RPMI7951 (cell line): Measurements from ENCODE around the gene PTCD3. TPM values are rescaled to one million over a fixed set of nuclear protein-coding genes. Genes with fewer than 3 reads are reported as not detected.

ENCODE experiments used
- DNase-seq: peaks from one replicate; pipeline ENCODE4 v3.0.0-alpha.2; 2012; ENCODE audit warnings: low read depth
- total RNA-seq: library from RNA; depleted of rRNA; stranded (reverse); fragments of >200 nt; shearing (Covaris generic); gene quantifications from 2 replicates; pipeline ENCODE4 v1.2.3, GENCODE V29; 2014; rRNA removed

Gene PTCD3
- total RNA-seq, 1 experiment from 2014 or later: 92.3 TPM

DNA sequence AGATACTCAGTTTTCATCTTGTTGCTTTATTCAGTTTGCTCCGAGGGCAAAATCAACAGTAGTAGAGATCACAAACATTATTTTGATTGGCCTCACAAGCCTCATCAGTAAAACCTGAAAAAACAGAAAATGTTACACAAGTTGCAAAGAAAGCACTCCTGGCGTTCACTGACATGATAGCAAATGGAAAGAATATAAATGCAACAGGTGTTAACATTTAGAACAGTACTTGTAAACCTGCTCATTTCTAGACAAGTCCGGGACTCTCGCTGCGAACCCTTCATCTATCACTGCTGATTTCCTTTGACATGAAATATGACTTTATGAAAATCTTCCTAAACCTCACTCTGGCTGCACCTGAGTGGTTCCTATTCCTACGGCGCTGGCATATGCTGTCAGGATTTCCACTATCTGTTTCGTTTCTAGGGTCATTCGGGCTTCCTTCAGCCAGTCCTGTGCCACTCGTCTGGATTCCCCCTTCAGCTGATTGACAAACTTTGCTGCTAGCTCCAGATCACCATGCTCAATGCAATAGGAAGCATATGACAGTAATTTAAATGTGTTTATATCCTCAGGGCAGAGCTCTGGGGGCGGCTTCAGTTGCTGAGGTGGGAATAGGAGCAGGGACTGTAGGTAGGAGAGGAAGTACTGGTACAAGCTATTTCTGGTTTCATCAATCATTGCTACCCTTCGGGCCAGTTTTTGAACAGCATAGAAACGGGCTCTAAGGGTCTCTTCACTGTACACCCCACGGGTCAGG is 38.1 kb downstream of the PTCD3 start:
- DNase-seq: no peak

DNA sequence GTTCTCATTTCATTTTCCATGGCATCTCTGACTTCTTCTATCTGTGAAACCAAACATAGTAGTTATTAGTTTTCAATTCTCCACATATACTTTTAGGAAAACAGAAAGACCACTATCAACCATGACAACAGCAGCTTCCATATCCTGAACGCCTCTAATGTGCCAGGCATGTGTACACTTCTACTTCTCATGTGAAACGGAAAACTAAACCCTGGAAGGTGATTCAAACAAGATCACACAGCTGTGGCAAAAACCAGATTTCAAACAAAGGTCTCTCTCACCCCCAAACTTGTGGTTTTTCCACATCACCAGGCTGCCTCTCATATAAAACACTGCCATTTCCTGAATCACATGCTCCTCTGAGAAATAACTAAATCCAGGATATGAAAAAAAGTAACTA is 41.8 kb downstream of the PTCD3 start:
- DNase-seq: no peak

DNA sequence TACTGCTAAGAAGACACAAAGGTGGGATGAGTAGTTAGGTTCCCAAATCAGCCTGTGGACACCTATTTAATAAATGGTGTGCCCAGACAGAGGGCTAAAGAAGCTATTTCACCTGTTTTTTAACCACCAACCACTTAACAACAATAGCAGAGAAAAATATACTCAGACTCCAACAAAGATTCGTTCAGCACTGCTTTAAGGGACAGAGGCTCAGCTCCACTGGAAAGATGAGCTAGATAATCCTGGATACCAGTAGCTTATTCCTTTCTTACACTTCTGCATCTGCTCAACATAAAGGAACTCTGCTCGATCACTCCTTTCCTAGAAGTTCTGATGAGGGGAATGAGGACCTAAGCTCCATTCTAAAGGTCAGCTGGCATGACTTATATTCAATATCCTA is 44.5 kb downstream of the PTCD3 start:
- DNase-seq: no peak

DNA sequence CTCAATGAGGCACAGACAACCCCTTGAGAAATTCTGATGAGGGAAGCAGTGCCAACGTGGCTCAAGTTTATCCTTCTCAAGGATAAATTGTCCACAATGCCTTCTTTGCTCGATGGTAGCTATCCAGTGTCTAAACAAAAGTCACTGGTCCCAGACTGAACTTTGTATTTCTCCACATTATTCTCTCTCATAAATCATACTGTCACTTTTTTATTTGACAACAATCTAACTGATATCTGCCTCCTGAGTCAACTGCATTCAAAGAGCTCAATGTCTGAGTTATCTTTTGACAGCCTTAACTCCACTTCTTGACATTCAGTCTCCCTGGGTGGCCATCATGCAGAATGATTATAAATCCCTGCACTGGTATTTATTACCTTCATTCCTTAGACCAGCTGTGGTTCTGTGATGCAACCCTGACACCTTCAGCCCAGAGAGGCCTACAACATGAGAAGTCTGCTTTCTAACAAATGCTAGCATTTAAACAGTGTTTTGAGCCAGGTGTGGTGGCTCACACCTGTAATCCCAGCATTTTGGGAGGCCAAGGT is 51.0 kb downstream of the PTCD3 start:
- DNase-seq: no peak

DNA sequence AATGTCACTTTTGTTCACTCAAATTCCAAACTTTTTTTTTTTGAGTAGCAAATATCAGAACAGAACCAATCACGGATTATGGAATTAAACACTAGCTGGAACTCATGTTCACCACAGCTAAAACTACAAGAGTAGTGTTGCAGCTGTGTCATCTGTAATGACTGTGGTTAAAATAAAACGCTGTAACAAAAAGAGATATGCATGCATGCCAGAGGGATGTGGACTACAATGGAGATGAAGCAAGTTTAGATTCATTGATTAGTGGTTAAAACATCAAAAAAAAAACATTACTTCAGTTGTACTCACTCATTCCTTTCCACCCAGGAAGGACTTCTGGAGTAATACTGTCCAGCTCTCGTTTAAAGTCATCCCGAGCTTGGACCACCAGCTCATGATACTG is 52.3 kb downstream of the PTCD3 start:
- no peak for DNase-seq

DNA sequence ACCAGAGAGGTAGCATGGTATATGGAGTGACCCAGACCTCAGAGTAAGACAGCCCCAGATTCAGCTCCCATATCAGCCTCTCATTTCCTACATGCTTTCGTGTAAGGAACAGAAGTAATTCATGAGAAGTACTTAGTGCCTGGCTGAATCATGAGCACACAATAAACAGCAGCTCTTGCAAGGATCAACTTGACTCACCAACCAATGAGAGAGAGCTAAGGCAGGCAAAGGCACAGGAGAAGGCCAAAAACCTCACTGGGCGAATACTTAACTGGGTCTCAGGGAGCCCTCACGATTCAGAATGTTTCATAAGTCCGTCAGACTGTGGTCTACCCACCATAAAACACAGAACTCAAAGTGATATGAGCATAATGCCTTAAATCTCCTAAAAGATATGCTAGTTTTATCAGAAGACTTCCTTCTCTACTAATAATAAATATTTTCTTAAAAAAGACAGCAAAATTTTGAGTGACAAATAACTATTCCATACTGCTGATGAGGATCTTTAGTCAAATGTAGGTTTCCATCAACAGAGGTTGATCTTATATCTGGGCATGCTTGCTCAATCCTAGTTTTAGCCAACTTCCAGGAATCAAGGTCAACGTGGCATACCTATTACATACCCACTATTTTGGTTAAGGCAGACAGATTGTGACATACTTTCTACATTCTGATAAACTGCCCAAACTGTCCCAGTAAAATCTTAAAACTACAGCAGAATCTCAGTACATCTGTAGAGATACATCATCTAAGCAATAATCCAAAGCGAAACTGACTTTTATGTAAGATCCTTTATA is 54.3 kb downstream of the PTCD3 start:
- DNase-seq: no peak

DNA sequence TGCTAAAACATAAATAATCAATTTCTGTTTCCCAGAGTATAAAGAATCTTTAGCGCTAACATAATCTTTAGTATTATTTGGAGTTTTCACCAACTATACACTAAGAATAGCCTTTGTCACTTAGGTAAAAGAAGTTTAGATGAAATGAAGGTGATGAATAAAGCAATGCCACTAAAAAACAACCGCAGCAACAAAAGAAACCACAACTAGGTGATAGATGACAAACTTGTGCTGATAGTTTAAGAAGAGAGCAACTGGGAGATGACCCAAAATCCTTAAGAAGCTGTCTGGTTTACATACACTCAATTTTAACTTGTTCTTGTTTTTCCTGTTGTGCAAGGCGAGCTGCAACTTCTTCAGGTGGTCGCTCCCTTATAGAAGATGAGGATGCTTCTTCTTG is 64.4 kb downstream of the PTCD3 start:
- no peak for DNase-seq

DNA sequence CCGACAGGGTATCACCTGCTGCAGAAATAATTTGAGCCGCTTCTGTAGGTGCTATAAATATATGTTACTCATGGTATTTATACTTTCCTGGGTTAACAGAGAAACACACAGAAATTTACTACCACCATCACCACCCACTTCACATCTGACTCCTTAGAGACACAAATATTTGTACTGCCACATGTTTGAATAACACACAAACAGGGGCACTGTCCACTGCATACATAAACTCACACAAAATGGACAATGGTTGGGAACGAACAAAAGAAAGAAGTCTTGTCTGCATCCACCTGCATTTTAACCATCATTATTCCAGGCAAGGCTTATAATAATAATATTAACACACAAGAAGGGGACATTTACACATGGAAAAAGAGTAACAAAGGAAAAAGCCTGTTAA is 65.3 kb downstream of the PTCD3 start:
- DNase-seq: no peak

DNA sequence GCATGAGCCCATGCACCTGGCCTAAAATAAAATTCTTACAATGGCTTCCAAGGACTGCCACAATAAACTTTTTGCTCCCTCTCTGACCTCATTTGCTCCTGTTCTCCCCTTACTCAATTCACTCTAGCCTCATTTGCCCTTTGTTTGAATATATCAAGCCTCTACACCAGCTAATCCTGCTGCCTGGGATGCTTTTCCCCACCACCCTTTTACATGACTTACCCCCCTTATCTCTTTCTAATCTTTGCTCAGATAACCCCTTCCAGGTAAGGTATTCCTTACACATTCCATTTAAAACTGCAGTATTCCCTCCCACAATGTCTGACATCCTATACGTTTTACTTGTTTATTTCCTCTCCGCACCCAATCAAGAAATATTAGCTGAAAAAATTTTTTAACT is 66.6 kb downstream of the PTCD3 start:
- no peak for DNase-seq

DNA sequence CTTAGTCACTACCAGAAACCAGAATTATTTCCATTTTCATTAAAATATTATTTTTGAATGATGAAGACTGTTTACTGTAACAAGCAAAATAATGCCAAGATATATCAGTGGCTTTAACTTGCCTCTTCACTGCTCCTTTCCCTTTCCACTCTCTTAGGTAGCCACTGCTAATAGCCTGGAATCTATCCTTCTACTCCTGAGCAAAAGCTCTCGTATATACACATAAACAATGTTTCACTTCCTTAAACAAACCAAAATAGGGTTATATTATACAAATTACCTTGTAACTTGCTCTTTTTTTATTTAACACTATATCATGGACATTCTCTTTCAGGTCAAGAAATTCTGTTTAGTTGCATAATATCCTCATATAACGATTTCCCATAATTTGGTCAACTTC is 68.4 kb downstream of the PTCD3 start:
- DNase-seq: no peak

DNA sequence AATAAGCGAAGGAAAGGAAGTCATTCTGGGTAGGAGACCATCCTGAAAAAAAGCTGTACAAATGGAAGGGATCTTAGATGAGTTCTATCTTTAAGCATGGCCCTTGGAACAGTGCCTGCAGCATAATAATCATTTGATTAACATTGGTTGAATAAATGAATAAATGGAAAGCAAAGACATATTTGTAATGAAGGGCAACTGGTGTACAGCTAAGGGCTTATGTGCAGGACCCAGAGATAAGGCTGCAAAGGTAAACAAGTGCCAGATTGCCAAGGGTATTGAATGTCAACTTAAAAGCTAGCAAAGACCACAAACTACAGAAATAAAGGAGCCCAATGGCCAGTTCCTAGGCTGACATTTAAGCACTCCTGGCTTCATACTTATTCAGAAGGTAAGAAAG is 69.8 kb downstream of the PTCD3 start:
- no peak for DNase-seq

DNA sequence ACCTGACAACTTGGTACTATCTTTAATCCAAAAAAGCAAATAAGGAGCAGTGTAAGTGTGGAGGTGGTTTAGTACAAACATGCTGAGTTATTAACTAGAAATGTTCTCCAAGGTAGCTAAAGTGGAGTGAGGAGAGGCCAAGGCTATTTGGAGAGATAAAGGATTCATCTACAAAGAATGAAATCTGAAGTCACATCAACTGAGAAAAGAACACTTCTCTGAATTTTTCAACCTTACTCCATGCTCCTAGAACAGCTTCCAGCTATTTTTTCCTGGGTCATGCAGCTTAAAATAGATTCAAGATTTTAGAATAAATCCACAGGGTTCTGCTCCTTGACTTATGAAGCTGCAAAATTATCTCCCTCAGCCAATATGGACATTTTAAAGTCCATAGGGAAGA is 70.6 kb downstream of the PTCD3 start:
- no peak for DNase-seq

DNA sequence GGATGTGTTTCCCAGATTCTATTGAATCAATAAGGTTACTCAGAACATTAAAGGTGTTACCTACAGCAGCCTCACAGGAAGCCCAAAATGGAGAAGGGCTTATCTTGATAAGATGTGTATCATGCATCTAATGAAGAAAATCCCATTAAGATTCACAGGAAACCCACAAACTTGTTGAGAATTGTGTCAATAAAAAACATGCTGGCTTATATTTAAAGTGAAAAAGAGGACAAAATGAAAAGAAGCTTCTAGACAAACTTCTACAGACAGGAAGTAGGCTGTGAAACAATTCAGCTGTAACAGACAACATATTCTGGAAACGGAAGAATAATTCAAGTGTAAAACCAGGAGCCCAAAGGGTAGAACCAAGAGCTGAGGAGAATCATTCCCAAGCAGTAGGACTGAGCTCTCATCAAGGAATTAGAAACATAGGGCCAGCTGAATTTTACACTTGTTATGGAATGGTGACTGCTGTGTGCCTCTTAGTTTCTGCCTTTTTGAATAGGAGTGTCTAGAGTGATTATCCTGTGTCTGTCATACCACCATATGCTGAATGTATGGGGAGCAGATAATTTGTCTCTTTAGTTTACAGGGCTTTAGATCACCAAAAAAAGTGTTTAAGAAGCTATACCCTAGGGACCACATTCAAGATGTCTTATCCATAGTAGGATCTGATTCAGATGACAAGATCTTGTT is 79.6 kb downstream of the PTCD3 start:
- DNase-seq: no peak

DNA sequence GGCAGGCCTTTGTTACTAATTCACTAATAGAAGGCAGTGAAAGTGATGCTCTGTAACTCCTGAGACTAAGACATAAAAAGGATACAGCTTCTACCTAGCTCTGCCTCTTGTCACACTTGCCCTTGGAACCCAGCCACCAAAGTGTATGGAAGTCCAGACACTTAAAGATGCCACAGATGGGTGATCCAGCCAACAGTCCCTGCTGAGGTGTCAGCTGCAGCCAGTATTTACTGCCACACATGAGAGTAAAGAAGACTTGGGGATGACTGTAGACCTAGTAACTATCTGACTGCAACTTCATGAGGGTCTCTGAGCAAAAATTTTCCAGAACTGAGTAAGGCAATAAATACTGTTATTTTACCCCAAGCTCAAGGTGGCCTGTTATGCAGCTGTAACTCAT is 80.4 kb downstream of the PTCD3 start:
- DNase-seq: no peak

DNA sequence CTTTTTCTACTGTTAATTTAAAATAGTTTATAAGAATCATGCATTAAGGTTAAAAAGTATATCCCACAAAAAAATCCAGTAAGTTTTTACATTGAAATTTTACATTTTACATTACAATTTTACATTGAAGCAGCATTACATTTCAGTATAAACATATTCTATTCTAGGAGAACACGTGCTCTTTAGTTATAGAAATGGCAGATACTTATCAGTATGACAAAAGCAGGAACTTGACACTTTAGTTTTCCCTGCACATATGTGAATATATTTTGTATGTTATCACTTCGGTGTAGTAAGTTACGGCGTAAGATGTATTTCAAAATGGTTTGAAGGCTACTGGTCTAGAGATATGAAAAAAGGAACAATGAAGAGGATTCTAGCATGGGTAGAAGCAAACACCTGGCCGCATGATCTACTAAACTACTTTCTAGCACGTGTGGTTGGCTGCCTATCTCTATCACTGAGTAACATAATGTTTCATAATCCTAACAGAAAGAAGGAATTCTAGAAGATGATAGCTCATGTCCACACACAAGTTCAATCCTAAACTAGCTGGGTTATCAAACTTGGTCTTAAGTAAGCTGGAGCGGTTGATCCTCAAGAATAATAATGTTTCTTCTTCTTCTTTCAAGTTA is 83.9 kb downstream of the PTCD3 start:
- DNase-seq: no peak

Other genes with a start within 250 kb of the PTCD3 start
- 83.2 and 98.5 TPM in 2 replicates for gene ST3GAL5, start 217.2 kb upstream of the PTCD3 start, total RNA-seq
- 13.0 and 17.2 TPM in 2 replicates for gene POLR1A, start 349 bp upstream of the PTCD3 start, total RNA-seq
- gene IMMT, start 89.2 kb downstream of the PTCD3 start, total RNA-seq: 80.7 and 97.8 TPM in 2 replicates
- gene MRPL35, start 93.2 kb downstream of the PTCD3 start, total RNA-seq: 110 and 159 TPM in 2 replicates
- gene REEP1, start 231.4 kb downstream of the PTCD3 start, total RNA-seq: not detected in 2 replicates